Esophagus (tissue), 2 donors: ENCODE data around the gene GRPR. TPM values are rescaled to one million over a fixed set of nuclear protein-coding genes. Genes with fewer than 3 reads are reported as not detected.

Experiments
- H3K27ac ChIP-seq, 2 donors: one replicate each; pipeline ENCODE4 v1.5.1; 2013; ENCODE audit warnings: low read depth in 2 of 2, mild to moderate bottlenecking in 2 of 2, inconsistent platforms in 1 of 2, low read length in 1 of 2, moderate library complexity in 1 of 2
- H3K27me3 ChIP-seq, 2 donors: one replicate each; pipeline ENCODE4 v1.6.1; 2013; ENCODE audit warnings: low read length in 2 of 2, control low read depth in 1 of 2, mild to moderate bottlenecking in 1 of 2; ENCODE audit not compliant: insufficient read depth in 2 of 2, control insufficient read depth in 1 of 2
- H3K36me3 ChIP-seq, 2 donors: one replicate each; pipeline ENCODE4 v1.6.1; 2013; ENCODE audit warnings: low read length in 1 of 2; ENCODE audit not compliant: control insufficient read depth in 2 of 2, insufficient read depth in 2 of 2
- H3K4me1 ChIP-seq, 2 donors: one replicate each; pipeline ENCODE4 v1.6.1; 2013; ENCODE audit warnings: low read length in 1 of 2; ENCODE audit not compliant: control insufficient read depth in 2 of 2, insufficient read depth in 2 of 2
- H3K4me3 ChIP-seq, 2 donors: one replicate each; pipeline ENCODE4 v1.5.1; 2013; ENCODE audit warnings: low read length in 2 of 2, mild to moderate bottlenecking in 2 of 2, low read depth in 1 of 2, moderate library complexity in 1 of 2
- H3K9me3 ChIP-seq, 2 donors: one replicate each; pipeline ENCODE4 v1.6.1; 2013; ENCODE audit warnings: mild to moderate bottlenecking in 2 of 2, low read depth in 1 of 2, low read length in 1 of 2, moderate library complexity in 1 of 2; ENCODE audit not compliant: control insufficient read depth in 2 of 2, insufficient read depth in 1 of 2
- WGBS, 2 donors: extraction: QIAGEN DNeasy Blood & Tissue Kit; methylation state at CpG; one replicate each; pipeline ENCODE4 v1.1.7; 2013; 5-methylcytosine and 5-hydroxymethylcytosine counted together
- polyA plus RNA-seq, 2 donors: library from polyadenylated mRNA; stranded (reverse); fragments of 200-250 nt; gene quantifications; one replicate each; pipeline ENCODE4 v1.2.3, GENCODE V29; 2013
- donor health status: healthy with polysubstance abuse.
- donor health status: Bipolar disorder and iron deficiency.

GRPR gene
- polyA plus RNA-seq, 2 donors, result 0.04 to 0.08 TPM

DNA sequence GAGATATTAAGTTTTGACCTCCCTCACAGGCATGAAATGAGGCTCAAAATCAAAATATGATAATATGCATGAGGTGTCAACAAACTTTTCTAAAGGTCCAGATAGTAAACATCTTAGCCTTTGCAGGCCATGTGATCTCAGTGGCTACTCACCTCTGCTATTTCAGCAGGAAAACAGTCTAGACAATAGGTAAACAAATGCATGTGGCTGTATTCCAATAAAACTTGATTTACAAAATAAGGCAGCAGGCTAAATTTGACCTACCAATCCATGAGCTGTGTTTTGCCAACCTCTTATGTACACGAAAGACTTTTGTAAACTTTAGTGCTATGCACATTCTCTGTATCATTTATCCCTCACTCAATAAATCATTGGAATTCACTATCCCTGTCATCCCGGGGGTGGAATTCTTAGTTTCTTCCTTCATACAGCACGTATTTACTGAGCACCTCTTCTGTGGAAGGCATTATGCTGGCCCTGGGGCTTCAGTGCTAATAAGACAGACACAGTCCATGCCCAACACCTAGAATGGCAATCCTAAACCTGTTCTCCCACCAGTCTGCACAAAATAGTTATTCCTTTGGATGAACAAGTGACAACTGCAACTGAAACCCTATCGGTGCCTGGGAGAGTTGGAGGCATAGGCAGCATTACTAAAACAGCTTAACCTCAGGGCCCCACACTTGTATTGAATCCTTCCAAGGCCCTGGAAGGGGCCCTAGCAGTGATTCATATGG lies 63.8 kb downstream of the GRPR start:
- no peaks in the 10 kb centered on the region for H3K27me3 ChIP-seq
- no peaks in the 10 kb centered on the region for H3K9me3 ChIP-seq
- no peaks in the 10 kb centered on the region for H3K4me1 ChIP-seq
- H3K27ac ChIP-seq, result no peak overlapping the region
- 43 to 55% methylated on average over 4 of the region's 4 CpGs for WGBS, 2 donors
- no peak overlapping the region for H3K4me3 ChIP-seq
- H3K36me3 ChIP-seq, result no peaks in the 10 kb centered on the region

DNA sequence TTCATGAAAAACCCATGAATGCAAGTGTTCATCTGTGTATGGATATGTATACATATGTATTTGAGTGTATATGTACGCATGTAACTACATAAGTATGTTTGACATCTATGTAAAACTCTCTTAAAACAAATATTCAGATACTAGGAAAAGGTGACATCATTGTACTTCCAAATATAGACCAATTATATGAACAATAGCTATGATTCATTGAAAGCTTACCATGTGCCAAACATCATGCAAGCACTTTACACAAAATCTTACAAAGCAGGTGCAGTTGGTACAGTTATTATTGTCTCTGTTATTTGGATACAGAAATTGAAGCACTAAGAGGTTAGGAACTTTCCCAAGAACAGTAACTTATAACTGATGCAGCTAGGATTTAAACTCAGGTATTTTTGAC lies 65.3 kb downstream of the GRPR start:
- no peaks in the 10 kb centered on the region for H3K27me3 ChIP-seq
- H3K36me3 ChIP-seq, result no peaks in the 10 kb centered on the region
- H3K4me3 ChIP-seq, result no peak overlapping the region
- no peaks in the 10 kb centered on the region for H3K9me3 ChIP-seq
- H3K27ac ChIP-seq, result no peak overlapping the region
- H3K4me1 ChIP-seq, result no peaks in the 10 kb centered on the region
- 0 to 46% methylated on average over 1 of the region's 1 CpG for WGBS, 2 donors

DNA sequence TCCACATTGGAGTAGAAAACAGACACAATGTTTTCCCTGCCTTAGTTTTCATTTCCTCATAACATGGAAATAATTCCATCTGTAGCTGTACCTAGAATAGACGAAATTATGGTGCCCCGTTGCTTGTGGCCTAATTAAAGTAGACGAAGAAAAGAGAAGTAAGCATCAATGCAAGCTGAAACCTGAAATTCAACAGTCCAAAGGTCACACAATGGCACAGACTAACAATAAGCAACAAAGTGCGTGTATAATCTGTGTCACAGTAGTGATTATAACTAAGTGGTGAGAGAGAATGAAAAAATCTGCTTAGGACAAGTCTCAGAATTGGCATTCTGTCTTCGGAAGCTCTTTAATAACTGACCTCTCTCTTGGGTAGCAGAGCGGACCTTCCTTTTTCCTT lies 68.2 kb downstream of the GRPR start:
- Histone ChIP-seq H3K27ac (no peak overlapping the region), H3K9me3 (no peaks in the 10 kb centered on the region), H3K27me3 (no peaks in the 10 kb centered on the region), H3K4me3 (no peak overlapping the region), H3K4me1 (no peaks in the 10 kb centered on the region), H3K36me3 (no peaks in the 10 kb centered on the region)
- WGBS, 2 donors, result 76% methylated on average over 6 of the region's 6 CpGs

DNA sequence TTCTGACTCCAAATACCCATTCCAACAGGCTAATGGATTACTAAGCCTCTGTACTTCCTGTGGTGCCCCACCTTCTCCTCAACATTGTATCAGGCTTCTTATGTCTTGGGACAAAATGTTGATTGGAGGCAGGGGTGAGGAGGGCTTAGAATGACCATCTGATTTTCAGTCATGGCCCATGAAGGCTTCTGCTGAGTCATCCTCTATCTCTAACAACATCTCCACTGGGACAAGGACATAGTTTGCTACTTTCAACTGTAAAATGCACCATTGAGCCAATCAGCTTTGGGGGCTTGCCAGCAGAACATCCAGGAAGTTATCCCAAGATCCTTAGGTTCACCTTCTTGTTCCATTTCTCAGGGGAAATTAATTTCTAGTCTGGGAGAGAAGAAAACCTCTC lies 73.5 kb downstream of the GRPR start:
- Histone ChIP-seq H3K9me3 (no peaks in the 10 kb centered on the region), H3K27ac (no peak overlapping the region), H3K27me3 (no peaks in the 10 kb centered on the region), H3K4me1 (no peaks in the 10 kb centered on the region), H3K4me3 (no peak overlapping the region), H3K36me3 (no peaks in the 10 kb centered on the region)

DNA sequence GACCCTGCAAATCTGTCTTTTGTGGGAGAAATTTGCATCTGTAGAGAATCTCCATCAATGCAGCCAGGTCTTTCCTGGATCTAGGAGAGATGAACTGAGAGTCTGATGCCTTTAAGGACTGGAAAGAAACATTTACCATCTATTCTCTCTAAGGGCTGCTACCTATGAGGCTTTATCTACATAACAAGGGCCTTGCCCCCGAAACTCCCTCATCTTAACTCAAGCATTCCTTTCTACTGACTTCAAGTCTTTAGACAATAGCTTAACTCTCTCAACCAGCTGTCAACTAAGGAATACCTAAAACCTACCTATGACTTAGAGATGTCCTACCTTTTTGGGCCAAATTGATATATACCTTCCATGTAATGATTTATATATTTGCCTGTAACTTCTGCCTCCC lies 76.0 kb downstream of the GRPR start:
- H3K4me3 ChIP-seq, result no peak overlapping the region
- 58 to 76% methylated on average over 1 of the region's 1 CpG for WGBS, 2 donors

DNA sequence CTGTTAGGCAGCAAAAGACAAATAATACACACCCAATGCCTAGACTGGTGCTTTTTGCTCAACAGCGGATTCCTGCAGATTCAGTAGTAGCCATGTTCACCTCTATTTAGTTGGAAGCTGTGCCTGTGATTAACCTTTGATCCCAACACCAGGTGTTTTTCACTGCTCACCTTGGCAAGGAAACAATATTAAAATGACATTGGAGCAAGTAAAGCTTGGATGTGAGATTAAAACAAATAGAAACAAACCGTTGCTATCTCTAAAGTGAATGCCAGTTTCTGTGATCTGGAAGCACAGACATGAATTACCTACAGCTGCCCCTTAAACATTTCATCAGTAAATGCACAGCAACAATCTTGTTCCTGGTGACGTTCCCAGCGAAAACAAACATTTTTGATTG lies 79.6 kb downstream of the GRPR start:
- H3K36me3 ChIP-seq, result no peaks in the 10 kb centered on the region
- no peaks in the 10 kb centered on the region for H3K9me3 ChIP-seq
- WGBS, 2 donors, result 51 to 59% methylated on average over 4 of the region's 4 CpGs
- H3K27me3 ChIP-seq, result no peaks in the 10 kb centered on the region
- no peak overlapping the region for H3K27ac ChIP-seq
- no peak overlapping the region for H3K4me3 ChIP-seq
- no peaks in the 10 kb centered on the region for H3K4me1 ChIP-seq

More for the DNA sequence above, 76.0 kb downstream of the GRPR start:
- Histone ChIP-seq H3K36me3 (no peaks in the 10 kb centered on the region), H3K27me3 (no peaks in the 10 kb centered on the region), H3K27ac (no peak overlapping the region), H3K9me3 (no peaks in the 10 kb centered on the region), H3K4me1 (no peaks in the 10 kb centered on the region)

Other genes starting within 250 kb of the GRPR start
- gene MAGEB17, start 43.9 kb downstream of the GRPR start, polyA plus RNA-seq, result under 1 TPM in 1 of 2 donors, not detected in 1; 0.08 TPM